Astrocyte (in vitro differentiated cells and primary cell): ENCODE measurements around the gene CPEB3.

Experiments used
- EZH2 ChIP-seq: IDR thresholded peaks from 2 replicates; pipeline ENCODE4 v1.6.1; 2012; ENCODE audit warnings: mild to moderate bottlenecking, low read length, inconsistent platforms; ENCODE audit not compliant: insufficient read depth
- TF ChIP-seq, protein P1 (sequence below): IDR thresholded peaks from 2 replicates; pipeline ENCODE4 v1.5.1; 2011; ENCODE audit warnings: low read depth, mild to moderate bottlenecking, inconsistent platforms, low read length, moderate library complexity; ENCODE audit not compliant: insufficient read depth

DNA sequence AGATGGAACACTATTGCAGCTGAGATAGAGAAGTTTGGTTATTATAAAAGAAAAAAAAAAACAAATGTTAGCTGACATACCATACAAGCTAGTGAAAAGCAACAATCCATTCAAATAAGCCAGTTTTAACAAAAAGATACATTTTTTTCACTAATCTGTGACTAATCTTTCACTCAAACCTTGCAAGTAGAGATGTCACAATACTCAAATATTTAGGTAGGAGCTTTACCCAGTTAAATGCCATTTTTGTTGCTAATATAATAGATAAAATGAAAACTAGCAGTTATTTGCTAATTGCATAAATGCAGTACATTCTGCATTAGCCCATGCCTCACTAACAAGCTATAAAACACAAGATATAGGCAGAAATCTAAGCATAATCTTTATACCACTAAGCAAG lies 243.7 kb downstream of the CPEB3 start:
- TF ChIP-seq, protein P1, sequence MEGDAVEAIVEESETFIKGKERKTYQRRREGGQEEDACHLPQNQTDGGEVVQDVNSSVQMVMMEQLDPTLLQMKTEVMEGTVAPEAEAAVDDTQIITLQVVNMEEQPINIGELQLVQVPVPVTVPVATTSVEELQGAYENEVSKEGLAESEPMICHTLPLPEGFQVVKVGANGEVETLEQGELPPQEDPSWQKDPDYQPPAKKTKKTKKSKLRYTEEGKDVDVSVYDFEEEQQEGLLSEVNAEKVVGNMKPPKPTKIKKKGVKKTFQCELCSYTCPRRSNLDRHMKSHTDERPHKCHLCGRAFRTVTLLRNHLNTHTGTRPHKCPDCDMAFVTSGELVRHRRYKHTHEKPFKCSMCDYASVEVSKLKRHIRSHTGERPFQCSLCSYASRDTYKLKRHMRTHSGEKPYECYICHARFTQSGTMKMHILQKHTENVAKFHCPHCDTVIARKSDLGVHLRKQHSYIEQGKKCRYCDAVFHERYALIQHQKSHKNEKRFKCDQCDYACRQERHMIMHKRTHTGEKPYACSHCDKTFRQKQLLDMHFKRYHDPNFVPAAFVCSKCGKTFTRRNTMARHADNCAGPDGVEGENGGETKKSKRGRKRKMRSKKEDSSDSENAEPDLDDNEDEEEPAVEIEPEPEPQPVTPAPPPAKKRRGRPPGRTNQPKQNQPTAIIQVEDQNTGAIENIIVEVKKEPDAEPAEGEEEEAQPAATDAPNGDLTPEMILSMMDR = no peak
- TF ChIP-seq EZH2 = no peak
